ENCODE results near the gene SOCS1.

- no peak for TF ChIP-seq EZH2 (IDR thresholded peaks at IDR 0.05; ENCODE audit: insufficient read depth, poor library complexity, severe bottlenecking)
- no peak for TF ChIP-seq EZH2phosphoT487 (IDR thresholded peaks at IDR 0.05; ENCODE audit: insufficient read depth, low read depth)
Observed at GRCh38 chr16:11264155-11264832, 8.3 kb upstream of the SOCS1 start.
